LNCaP clone FGC (cell line): ENCODE results near the gene ANP32B.
"Not testable (repeated sequence)": the region's sequence is repeated elsewhere in the genome, so short reads cannot be mapped to it uniquely, and the experiment has no call there.

Experiments
- DNase-seq: peaks from one replicate; pipeline ENCODE4 v3.0.0-alpha.2; 2011; ENCODE audit warnings: low read depth
- H3K4me3 ChIP-seq: 2 replicates; pipeline ENCODE4 v1.5.1; 2011; ENCODE audit warnings: mild to moderate bottlenecking, low read depth, low read length, control low read depth
- CTCF ChIP-seq: IDR thresholded peaks from 2 replicates; pipeline ENCODE4 v1.5.1; 2012; ENCODE audit warnings: mild to moderate bottlenecking; ENCODE audit not compliant: control insufficient read depth, insufficient read depth; ENCODE audit errors: extremely low read depth

The ANP32B gene

GRCh38 chr9:97993000-97993399, 9.9 kb downstream of the ANP32B start:
- H3K4me3 ChIP-seq: no peak overlapping the region
- no peak for TF ChIP-seq CTCF
- DNase-seq: no peak

DNA sequence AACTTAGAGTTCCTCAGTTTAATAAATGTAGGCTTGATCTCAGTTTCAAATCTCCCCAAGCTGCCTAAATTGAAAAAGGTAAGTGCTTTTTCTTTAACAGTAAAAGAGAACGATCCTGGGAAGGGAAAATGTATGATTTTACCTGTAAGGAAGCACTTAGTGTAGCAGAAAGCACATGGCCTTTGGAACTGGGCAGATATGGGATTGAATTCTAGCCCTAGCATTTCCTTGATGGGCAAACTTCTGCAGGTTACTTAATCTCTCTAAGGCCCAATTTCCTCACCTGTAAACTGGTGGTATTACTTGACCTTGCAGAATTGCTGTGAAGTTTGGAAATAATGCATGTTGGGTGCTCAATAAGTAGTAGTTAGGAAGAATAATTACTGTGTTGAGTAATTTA, 11.6 kb downstream of the ANP32B start:
- no peak for TF ChIP-seq CTCF
- no peak overlapping the region for H3K4me3 ChIP-seq
- no peak for DNase-seq

- DNase-seq, H3K4me3 ChIP-seq: not testable (repeated sequence)
Measured at GRCh38 chr9:97996676-97997075, 13.5 kb downstream of the ANP32B start.

- no peak for TF ChIP-seq CTCF
Measured at GRCh38 chr9:97997330-97998276, 14.5 kb downstream of the ANP32B start.

DNA sequence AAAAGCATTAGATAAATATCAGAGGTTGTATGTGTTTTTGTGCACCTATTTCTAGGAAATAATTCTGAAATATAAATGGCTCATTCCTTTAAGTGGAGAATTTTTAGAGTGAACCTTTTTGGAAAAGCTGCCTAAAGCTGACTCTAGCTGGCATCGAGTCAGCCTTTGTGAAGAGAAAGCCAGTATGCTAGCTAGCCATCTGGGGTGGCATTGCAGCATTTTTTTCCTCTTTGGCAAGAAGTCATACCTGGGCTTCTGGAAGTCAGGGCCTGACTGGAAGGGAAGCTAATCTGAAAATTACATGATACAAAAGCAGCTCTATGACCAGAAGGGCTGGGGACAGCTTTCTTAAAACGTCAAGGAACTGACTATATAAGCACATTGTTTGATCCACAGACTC, 19.7 kb downstream of the ANP32B start:
- no peak for TF ChIP-seq CTCF
- H3K4me3 ChIP-seq: no peak overlapping the region
- no peak for DNase-seq

More at GRCh38 chr9:97997330-97998276, 14.5 kb downstream of the ANP32B start:
- no peak for DNase-seq
- H3K4me3 ChIP-seq: no peak overlapping the region

- no peak for DNase-seq
- no peak for TF ChIP-seq CTCF
Measured at GRCh38 chr9:98006127-98006796, 23.1 kb downstream of the ANP32B start.

GRCh38 chr9:98007251-98007928, 24.2 kb downstream of the ANP32B start:
- DNase-seq: no peak
- no peak overlapping the region for H3K4me3 ChIP-seq
- no peak for TF ChIP-seq CTCF

More at GRCh38 chr9:98006127-98006796, 23.1 kb downstream of the ANP32B start:
- no peak overlapping the region for H3K4me3 ChIP-seq
